GM21529 (cell line): Measurements from ENCODE around the gene GPR107.

Experiments
- ATAC-seq: cut with Tn5 transposase; IDR thresholded peaks from one replicate; pipeline ENCODE4 v1.9.1; 2021; ENCODE audit not compliant: unreplicated experiment

Gene GPR107

GRCh38 chr9:130027533-130028365 lies 26.0 kb upstream of the GPR107 start:
- ATAC-seq, result no peak

- no peak for ATAC-seq
Measured at GRCh38 chr9:130028493-130029222, 25.0 kb upstream of the GPR107 start.

- ATAC-seq, result no peak
Measured at GRCh38 chr9:130029223-130029973, 24.3 kb upstream of the GPR107 start.

GRCh38 chr9:130030651-130031127 lies 23.0 kb upstream of the GPR107 start:
- no peak for ATAC-seq

- no peak for ATAC-seq
Measured at GRCh38 chr9:130034570-130034969, 19.1 kb upstream of the GPR107 start.

- ATAC-seq, result no peak
Measured at GRCh38 chr9:130036099-130036498, 17.6 kb upstream of the GPR107 start.

- ATAC-seq, result peak; percentile 31
Measured at GRCh38 chr9:130039528-130040147, 14.1 kb upstream of the GPR107 start.

- ATAC-seq, result no peak
Measured at GRCh38 chr9:130040984-130041647, 12.6 kb upstream of the GPR107 start.

GRCh38 chr9:130041648-130042405 lies 11.9 kb upstream of the GPR107 start:
- no peak for ATAC-seq

GRCh38 chr9:130042406-130042884 lies 11.3 kb upstream of the GPR107 start:
- ATAC-seq, result no peak

GRCh38 chr9:130042885-130043653 lies 10.6 kb upstream of the GPR107 start, which contains the start of gene FNBP1:
TSS of gene FNBP1 (minus strand) at chr9:130043189. CDS start at chr9:130042975, 214 bp downstream.
- ATAC-seq, result no peak

- ATAC-seq, result no peak
Measured at GRCh38 chr9:130043654-130044623, 9.8 kb upstream of the GPR107 start.

GRCh38 chr9:130045725-130046450 lies 7.8 kb upstream of the GPR107 start:
- no peak for ATAC-seq

- ATAC-seq, result no peak
Measured at GRCh38 chr9:130049431-130050210, 4.1 kb upstream of the GPR107 start.

- no peak for ATAC-seq
Measured at GRCh38 chr9:130050462-130050861, 3.2 kb upstream of the GPR107 start.

GRCh38 chr9:130051855-130052254 lies 1.9 kb upstream of the GPR107 start:
- no peak for ATAC-seq
